Stimulated activated CD8-positive, alpha-beta memory T cell treated with anti-CD3 and anti-CD28 coated beads, Interleukin-12 subunit alpha, Interleukin-12 subunit beta, amount 100 ng/mL, for 1 hour (primary cell): ENCODE data around the gene ESYT1.

ENCODE experiments used
- DNase-seq: peaks from one replicate; pipeline ENCODE4 v3.0.0-alpha.2; 2020; ENCODE audit warnings: low read depth

Gene ESYT1

DNA sequence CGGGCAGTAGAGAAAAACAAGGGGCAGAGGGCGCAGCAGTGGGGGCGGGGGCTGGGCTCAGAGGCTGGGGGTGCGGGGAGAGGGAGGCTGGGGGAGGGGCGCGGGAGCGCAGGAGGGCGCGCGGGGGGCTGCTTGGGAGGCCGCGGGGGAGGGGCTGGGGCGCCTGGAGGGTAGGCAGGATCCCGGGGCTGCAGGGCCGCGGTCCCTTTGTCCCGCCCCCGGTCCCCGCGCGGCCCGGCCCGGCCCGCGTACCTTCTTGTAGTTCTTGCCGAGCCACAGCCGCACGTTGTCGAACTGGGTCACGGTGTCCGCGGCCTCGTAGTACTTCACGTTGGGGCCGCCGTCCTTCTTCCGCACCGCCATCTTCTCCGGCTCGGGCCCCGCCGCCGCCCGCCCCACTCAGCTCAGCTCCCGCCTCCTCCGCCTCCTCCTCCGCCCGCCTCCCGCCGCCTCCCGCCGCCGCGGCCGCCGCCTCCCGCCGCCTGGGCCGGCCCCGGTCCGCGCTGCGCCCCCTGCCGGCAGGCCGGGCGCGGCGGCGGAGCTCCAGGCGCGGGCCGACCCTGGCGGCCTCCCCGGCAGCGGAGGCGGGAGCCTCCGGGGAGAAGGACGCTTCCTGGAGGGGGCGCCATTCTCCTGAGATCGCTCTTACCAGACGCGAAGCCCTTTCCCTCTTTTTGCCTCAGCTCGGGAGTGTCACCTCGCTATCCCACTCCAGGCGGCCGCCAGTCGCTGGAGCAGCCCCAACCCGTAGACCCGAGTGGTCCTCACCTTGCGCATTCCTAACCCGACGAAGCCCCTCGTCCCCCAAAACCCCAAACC, 61.2 kb downstream of the ESYT1 start, which contains the start of gene SMARCC2:
SMARCC2 (minus strand) TSS at position 385 of the 819 bp plus-strand sequence; CDS start at position 363, 22 bp downstream.
- peak; percentile 71 for DNase-seq

DNA sequence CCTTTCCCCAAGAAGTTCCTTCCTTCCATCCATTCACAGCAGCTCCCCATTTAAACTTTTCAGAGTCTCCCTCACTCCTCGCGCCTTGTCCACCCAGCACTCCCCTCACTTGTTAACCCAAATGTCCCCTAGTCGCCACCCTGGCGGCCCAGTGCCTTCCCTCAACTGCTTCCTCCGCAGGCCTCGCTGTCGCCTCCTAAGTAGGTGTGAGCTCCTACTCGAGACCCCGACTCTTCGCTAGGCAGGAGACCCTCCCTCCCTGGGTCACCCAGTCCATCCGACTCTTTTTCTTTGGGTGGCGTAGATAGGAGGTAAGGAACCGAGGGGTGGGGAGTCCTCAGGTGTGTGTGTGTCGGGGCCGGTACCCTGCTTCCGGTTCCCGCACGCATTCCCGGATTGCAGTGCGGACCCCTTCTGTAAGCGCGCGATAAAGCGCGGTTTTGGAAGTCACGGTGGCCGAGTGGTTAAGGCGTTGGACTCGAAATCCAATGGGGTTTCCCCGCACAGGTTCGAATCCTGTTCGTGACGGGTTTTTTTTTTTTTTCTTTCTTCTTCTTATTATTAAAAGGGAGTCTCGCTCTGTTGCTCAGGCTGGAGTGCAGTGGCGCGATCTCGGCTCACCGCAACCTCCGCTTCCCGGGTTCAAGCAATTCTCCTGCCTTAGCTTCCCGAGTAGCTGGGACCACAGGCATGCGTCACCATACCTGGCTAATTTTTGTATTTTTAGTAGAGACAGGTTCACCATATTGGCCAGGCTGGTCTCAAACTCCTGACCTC, 62.0 kb downstream of the ESYT1 start:
- DNase-seq, result peak; percentile 56

DNA sequence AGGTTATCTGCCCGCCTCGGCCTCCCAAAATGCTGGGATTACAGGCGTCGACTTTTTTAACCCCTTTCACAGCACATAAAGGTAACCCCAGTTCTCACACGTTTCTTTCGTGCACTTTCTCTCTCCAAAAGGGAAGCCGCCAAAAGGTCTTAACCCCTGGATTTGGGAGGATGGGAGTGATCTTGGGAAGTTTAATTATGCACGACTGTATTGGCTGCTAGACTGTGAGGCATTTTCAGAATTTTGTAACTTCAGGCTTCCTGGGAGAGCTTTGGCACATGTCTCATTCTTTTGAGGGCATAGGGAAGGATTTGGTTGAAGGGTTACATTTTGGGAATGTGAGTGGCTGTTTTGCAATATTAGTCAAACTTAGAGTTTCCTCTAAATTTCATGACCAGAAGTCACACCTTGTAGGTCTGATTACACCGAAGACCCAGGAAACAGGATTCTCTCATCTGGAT, 62.7 kb downstream of the ESYT1 start:
- no peak for DNase-seq

DNA sequence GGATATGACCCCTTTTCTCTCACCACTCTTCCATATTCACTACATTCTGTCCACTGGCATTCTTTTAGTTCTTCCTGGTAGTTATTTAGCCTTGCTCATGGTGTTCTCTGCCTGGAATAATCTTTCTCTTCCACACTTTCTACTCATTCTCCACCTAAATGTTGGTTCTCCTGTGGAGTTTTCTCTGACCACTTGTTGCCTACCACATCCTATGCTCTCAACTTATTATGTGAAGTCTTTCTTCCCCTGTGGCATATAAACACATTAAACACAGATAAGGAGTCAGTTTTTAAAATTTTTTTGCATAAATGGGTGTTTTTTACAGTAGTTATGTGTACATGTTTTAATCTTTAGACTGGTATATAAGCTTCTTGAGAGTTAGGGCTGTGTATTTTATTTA, 64.5 kb downstream of the ESYT1 start:
- DNase-seq, result no peak

DNA sequence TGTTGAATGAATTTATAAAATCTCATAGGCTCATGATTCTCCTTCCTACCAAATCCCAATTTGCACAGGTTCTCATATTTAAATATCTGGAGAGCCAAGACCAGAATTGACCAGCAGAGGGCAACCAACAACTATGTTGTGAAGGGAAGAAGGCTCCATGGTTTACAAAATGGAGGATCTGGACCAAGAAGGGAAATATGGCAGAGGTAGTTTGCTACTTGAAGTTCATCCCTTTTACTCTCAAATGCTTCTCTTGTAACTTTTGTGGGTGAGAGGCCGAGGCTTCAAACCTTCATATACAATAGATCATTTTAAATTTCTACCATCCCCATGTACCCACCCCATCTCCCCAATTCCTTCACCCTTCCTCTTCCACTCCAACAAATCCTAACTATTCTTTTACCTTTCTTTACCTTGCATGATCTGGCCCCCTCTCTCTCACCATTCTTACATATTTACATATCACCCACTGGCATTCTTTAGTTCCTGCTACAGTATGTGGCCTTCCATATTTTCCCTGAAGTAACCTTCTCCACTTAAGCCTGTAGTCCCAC, 65.0 kb downstream of the ESYT1 start:
- DNase-seq, result peak; percentile 61
